GDM1 (cell line): ENCODE measurements around the gene HMX3.
"Not testable (repeated sequence)": the region's sequence is repeated elsewhere in the genome, so short reads cannot be mapped to it uniquely, and the experiment has no call there.

ENCODE experiments used
- DNase-seq: peaks from one replicate; lab custom pipeline; 2025; lab: John Stamatoyannopoulos, UW

The HMX3 gene

DNA sequence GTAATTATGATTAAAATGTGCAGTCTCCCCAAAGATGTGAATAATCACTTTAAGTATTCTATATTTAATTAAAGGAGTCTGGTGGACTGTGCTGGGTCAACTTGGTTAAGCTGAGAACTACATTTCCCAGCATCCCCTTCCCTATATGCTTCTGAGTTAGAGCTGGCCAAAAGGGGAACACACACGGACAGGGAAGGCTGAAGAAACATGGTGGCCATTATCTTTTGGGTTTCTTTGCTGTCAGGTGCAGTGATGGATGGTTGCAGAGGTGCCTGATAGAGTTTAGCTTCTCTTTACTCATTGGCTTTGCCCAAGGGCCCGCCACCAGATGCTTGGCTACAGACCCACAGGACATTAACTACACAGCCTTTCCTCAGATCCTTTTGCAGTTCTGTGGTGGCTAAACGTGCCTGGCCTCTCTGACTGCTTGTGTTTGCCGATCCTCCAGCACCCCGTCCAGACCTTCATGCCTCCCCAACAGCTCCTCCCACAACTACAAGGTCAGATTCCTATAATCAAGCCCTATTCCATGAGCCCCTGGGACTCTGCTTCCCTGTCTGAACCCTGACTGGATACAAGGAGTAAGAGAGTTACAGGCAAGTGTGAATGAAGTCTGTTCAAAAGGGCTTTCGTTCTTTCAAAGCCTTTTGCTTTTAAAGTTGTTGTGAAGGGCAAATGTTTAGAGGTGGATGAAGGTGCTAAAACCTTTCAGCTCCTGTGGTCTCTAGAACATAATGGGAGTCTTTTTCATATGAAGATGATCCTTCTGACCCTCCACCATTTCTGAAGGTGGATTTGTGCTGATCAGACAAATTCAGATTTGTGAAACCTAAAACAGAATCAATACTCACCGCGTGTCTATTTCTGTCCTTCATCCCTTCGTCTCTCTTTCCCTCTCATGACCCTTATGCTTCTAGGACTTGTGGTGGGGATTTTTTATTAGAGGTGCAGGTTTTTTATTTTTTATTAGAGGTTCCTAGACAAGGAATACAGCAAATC lies 39.9 kb downstream of the HMX3 start:
- no peak for DNase-seq

DNA sequence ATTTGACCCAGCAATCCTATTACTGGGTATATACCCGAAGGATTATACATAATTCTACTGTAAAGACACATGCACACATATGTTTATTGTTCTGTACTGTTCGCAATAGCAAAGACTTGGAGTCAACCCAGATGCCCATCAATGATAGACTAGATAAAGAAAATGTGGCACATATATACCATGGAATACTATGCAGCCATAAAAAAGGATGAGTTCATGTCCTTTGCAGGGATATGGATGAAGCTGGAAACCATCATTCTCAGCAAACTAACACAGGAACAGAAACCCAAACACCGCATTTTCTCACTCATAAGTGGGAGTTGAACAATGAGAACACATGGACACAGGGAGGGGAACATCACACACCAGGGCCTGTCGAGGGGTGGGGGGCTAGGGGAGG lies 42.6 kb downstream of the HMX3 start:
- not testable (repeated sequence) for DNase-seq

DNA sequence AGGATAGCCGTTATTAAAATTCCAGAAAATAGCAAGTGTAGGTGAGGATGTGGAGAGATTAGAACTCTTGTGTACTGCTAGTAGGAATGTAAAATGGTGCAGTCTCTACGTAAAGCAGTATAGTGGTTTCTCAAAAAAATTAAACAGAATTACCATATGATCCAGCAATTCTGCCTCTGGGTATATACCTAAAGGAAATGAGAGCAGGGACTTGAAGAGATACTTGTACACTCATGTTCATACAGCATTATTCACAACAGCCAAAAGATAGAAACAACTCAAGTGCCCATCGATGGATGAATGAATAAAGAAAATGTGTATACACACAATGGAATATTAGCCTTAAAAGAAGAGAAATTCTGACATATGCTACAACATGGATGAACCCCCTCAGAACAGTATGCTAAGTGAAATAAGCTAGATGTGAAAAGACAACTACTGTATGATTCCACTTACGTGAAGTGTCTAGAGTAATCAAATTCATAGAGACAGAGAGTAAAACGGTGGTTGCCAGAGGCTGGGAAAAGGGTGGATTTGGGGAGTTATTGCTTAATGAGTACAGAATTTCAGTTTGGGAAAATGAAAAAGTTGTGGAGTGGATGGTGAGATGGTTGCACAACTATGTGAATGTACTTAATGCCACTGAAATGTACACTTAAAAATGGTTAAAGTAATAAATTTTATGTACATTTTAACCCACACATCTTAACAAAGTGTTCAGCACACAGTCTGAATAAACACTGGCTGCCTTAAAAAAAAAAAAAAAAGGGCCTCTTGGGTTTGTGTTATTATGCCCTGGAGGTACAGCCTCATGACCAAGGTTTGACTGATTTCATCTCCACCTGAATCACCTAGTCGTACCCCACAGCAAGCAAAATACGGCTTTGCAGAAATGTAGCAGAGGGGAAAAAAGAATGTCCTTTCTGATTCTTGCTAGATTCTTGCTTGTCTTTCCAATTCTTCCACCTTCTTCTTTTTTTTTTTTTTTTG lies 44.6 kb downstream of the HMX3 start:
- no peak for DNase-seq

DNA sequence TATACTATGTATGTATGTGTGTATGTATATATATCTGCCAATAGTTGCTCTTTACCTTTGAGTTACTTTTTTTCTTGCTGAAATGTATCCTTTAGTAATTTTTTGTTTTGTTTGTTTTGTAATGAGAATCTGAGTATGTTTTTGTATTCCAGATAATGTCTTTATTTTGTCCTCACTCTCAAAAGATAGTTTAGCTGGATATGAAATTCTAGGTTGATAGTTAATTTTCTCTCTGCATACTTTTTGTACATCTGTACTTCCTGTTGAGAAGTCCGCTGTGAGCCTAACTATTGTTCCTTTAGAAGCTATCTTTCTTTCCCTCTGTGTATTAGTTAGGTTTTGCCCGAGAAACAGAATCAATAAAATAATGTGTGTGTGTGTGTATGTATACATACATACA lies 48.0 kb downstream of the HMX3 start:
- DNase-seq: no peak

DNA sequence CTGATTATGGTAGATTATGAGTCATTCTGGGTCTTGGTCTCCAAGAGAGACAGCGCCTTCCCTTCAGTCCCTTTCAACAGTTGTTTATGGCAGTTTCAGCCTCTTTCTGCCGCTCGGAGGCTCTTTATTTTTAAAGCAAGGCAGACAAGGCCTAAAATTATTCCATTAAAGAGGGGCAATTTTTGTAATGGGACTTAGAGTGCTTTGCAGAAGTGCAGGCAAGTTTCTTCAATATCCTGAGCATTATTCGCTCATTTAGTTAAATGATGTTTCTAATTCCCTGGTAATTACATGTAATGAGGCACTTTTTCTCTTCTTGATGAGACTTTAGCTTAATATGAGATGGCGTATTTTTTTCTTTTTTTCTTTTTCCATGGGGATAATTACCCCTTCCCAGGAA lies 52.0 kb downstream of the HMX3 start:
- DNase-seq: no peak
